NB4 (cell line): ENCODE measurements around the gene HDAC5.

ENCODE experiments used
- DNase-seq: peaks from one replicate; pipeline ENCODE4 v3.0.0; 2010; ENCODE audit warnings: low read depth
- H3K4me3 ChIP-seq: one replicate; pipeline ENCODE4 v1.5.1; 2011; ENCODE audit warnings: mild to moderate bottlenecking, low read depth, low read length, moderate library complexity
- MAX ChIP-seq: IDR thresholded peaks from 2 replicates; pipeline ENCODE4 v1.6.1; 2011; ENCODE audit warnings: low read depth, low read length
- MYC ChIP-seq: IDR thresholded peaks from 2 replicates; pipeline ENCODE4 v1.6.1; 2011; ENCODE audit warnings: low read depth, low read length
- POLR2A ChIP-seq: IDR thresholded peaks from 2 replicates; pipeline ENCODE4 v1.6.1; 2011; ENCODE audit warnings: mild to moderate bottlenecking; ENCODE audit not compliant: insufficient read length; ENCODE audit errors: extremely low read depth
- TF ChIP-seq, protein P1 (sequence below): IDR thresholded peaks from one replicate; pipeline ENCODE4 v1.5.1; 2012; ENCODE audit warnings: low read depth, low read length

Gene HDAC5

GRCh38 chr17:44084921-44085320 is 38.5 kb downstream of the HDAC5 start:
- no peak for TF ChIP-seq MYC
- no peak for TF ChIP-seq MAX
- no peak for DNase-seq
- H3K4me3 ChIP-seq, result no peak overlapping the region

DNA sequence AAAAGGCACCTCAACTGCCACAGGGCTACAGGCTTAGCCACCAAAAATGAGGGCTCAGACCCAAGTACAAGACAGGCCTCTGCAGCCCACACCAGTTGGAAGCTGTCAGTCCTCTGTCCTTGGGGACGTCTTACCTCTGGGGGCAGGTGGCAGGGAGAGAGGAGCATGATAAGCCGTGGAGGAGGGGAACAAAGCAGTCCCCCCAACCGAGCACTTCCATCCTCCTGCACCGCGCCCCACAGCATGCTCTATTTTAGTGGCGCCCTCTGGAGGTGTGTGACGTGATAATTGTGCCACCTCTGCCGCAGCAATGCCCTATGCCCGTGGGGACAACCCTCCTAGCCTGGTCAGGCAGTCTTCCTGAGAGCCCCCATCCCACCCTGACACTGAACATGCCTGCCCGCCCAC is 39.3 kb downstream of the HDAC5 start:
- peak; percentile 53 for DNase-seq
- TF ChIP-seq MYC (no peak), MAX (0 out of 2 replicates have a peak, but pooled peaks have one; percentile 5), POLR2A (no peak)
- TF ChIP-seq, protein P1, sequence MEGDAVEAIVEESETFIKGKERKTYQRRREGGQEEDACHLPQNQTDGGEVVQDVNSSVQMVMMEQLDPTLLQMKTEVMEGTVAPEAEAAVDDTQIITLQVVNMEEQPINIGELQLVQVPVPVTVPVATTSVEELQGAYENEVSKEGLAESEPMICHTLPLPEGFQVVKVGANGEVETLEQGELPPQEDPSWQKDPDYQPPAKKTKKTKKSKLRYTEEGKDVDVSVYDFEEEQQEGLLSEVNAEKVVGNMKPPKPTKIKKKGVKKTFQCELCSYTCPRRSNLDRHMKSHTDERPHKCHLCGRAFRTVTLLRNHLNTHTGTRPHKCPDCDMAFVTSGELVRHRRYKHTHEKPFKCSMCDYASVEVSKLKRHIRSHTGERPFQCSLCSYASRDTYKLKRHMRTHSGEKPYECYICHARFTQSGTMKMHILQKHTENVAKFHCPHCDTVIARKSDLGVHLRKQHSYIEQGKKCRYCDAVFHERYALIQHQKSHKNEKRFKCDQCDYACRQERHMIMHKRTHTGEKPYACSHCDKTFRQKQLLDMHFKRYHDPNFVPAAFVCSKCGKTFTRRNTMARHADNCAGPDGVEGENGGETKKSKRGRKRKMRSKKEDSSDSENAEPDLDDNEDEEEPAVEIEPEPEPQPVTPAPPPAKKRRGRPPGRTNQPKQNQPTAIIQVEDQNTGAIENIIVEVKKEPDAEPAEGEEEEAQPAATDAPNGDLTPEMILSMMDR, result peak; percentile 40
- no peak overlapping the region for H3K4me3 ChIP-seq

- no peak for DNase-seq
- TF ChIP-seq, protein P1, result peak; percentile 19
- TF ChIP-seq POLR2A (no peak), MYC (no peak), MAX (no peak)
- no peak overlapping the region for H3K4me3 ChIP-seq
Observed at GRCh38 chr17:44083250-44083849, 40.1 kb downstream of the HDAC5 start.

GRCh38 chr17:44082256-44082927 is 41.0 kb downstream of the HDAC5 start:
- no peak overlapping the region for H3K4me3 ChIP-seq
- DNase-seq, result no peak
- TF ChIP-seq, protein P1, result no peak
- TF ChIP-seq MYC (no peak), POLR2A (no peak)

DNA sequence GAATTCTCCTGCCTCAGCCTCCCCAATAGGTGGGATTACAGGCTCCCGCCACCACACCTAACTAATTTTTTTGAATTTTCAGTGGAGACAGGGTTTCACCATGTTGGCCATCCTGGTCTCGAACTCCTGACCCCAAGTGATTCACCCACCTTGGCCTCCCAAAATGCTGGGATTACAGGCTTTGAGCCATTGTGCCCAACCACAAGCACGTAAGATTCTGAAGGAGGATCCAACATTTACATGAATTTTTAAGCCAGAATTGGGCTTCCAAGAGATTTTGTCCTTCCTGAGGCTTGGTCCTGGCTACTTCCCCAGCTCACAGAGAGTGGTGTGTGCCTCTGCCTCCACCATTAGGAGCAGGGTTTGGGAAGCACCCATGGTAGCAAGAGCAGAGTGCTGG is 41.8 kb downstream of the HDAC5 start:
- TF ChIP-seq MAX, result no peak
- TF ChIP-seq MYC, result no peak
- TF ChIP-seq POLR2A, result no peak
- no peak overlapping the region for H3K4me3 ChIP-seq
- no peak for DNase-seq

- TF ChIP-seq POLR2A (no peak), MAX (no peak), MYC (no peak)
- TF ChIP-seq, protein P1, result no peak
- no peak for DNase-seq
- no peak overlapping the region for H3K4me3 ChIP-seq
Observed at GRCh38 chr17:44079877-44080821, 43.3 kb downstream of the HDAC5 start.
